H1 (cell line): ENCODE measurements around the gene MS4A15. TPM values are rescaled to one million over a fixed set of nuclear protein-coding genes. Genes with fewer than 3 reads are reported as not detected.

ENCODE experiments used
- CTCF ChIA-PET: fragments of 300-600 bp; sonication (Branson Sonifier 250); formaldehyde crosslinking; loops from one replicate; lab custom pipeline; 2021; ENCODE audit not compliant: partially characterized antibody; lab: Charles Lee
- POLR2A ChIA-PET: fragments of 300-600 bp; sonication (Branson Sonifier 250); formaldehyde crosslinking; loops from one replicate; lab custom pipeline; 2021; ENCODE audit warnings: inconsistent platforms; ENCODE audit not compliant: partially characterized antibody; lab: Charles Lee
- DNase-seq, 2 experiments: peaks; one replicate each; pipeline versions ENCODE4 v3.0.0 to v3.0.0-alpha.2; 2010 to 2022; ENCODE audit warnings: low spot score in 2 of 2, low read depth in 1 of 2, mixed read lengths in 1 of 2
- FAIRE-seq: peaks from 2 replicates; lab custom pipeline; 2011; peaks lifted over from hg19 to GRCh38; lab: Jason Lieb, UNC
- H2AFZ ChIP-seq: 2 replicates; pipeline ENCODE4 v1.8.1; 2012; ENCODE audit warnings: low read length, inconsistent platforms
- H2AK5ac ChIP-seq: 2 replicates; pipeline ENCODE4 v1.6.1; 2013; ENCODE audit warnings: low read depth, low read length
- H2BK120ac ChIP-seq: replicated peaks from 2 replicates; pipeline ENCODE3; 2013; ENCODE audit warnings: low read depth, low read length, inconsistent platforms
- H2BK12ac ChIP-seq: 2 replicates; pipeline ENCODE4 v1.6.1; 2013; ENCODE audit warnings: low read depth, low read length
- H2BK15ac ChIP-seq: 2 replicates; pipeline ENCODE4 v1.6.1; 2013; ENCODE audit warnings: low read length
- H2BK20ac ChIP-seq: 2 replicates; pipeline ENCODE4 v1.6.1; 2013; ENCODE audit warnings: low read length
- H2BK5ac ChIP-seq: 2 replicates; pipeline ENCODE4 v1.6.1; 2013; ENCODE audit warnings: low read depth, low read length
- H3K14ac ChIP-seq: 2 replicates; pipeline ENCODE4 v1.6.1; 2013; ENCODE audit warnings: inconsistent platforms; ENCODE audit not compliant: insufficient read length
- H3K18ac ChIP-seq: 2 replicates; pipeline ENCODE4 v1.6.1; 2013; ENCODE audit warnings: low read length; ENCODE audit errors: extremely low read depth
- H3K23ac ChIP-seq: 2 replicates; pipeline ENCODE4 v1.6.1; 2013; ENCODE audit warnings: inconsistent platforms; ENCODE audit not compliant: insufficient read length
- H3K23me2 ChIP-seq: 2 replicates; pipeline ENCODE4 v1.6.1; 2013; ENCODE audit warnings: low read depth, low read length
- H3K27ac ChIP-seq: 2 replicates; pipeline ENCODE4 v1.6.1; 2011; ENCODE audit warnings: low read depth, low read length, inconsistent platforms
- H3K27me3 ChIP-seq, 4 experiments: replicated peaks in 1 of 4; 1 replicate in 1 of 4; 2 replicates in 3 of 4; pipeline versions ENCODE4 v1.6.1 to v1.8.1; 2011 to 2013; ENCODE audit warnings: low read length in 3 of 4, mild to moderate bottlenecking in 3 of 4, inconsistent platforms in 2 of 4, mixed read lengths in 2 of 4, moderate library complexity in 1 of 4; ENCODE audit not compliant: control insufficient read depth in 3 of 4, insufficient read depth in 3 of 4; ENCODE audit errors: extremely low read depth in 1 of 4
- H3K36me3 ChIP-seq, 4 experiments: 2 replicates each; pipeline versions ENCODE4 v1.6.1 to v1.8.1; 2011 to 2013; ENCODE audit warnings: mild to moderate bottlenecking in 4 of 4, low read length in 3 of 4, moderate library complexity in 2 of 4, control low read depth in 1 of 4, inconsistent platforms in 1 of 4; ENCODE audit not compliant: insufficient read depth in 4 of 4, control insufficient read depth in 2 of 4
- H3K4ac ChIP-seq: replicated peaks from 2 replicates; pipeline ENCODE3; 2013; ENCODE audit warnings: low read length, low read depth, mixed read lengths, inconsistent platforms; ENCODE audit not compliant: insufficient read length
- H3K4me1 ChIP-seq, 4 experiments: replicated peaks in 1 of 4; 1 replicate in 1 of 4; 2 replicates in 3 of 4; pipeline versions ENCODE4 v1.6.1 to v1.8.1; 2011 to 2013; ENCODE audit warnings: low read length in 3 of 4, inconsistent platforms in 2 of 4, mixed read lengths in 1 of 4; ENCODE audit not compliant: insufficient read depth in 4 of 4, control insufficient read depth in 3 of 4
- H3K4me2 ChIP-seq, 2 experiments: 2 replicates each; pipeline versions ENCODE4 v1.6.1 to v1.8.1; 2011 to 2013; ENCODE audit warnings: low read depth in 2 of 2, low read length in 2 of 2, control low read depth in 1 of 2, inconsistent platforms in 1 of 2, mild to moderate bottlenecking in 1 of 2; ENCODE audit not compliant: insufficient read depth in 1 of 2
- H3K4me3 ChIP-seq, 4 experiments: fragments of 200-600, 300-600 bp in 1 of 4; sonication (generic), shearing (Covaris generic), sonication (Bioruptor Twin) in 1 of 4; 2 replicates each; pipeline versions ENCODE4 v1.5.1 to v1.8.1; 2011 to 2016; ENCODE audit warnings: low read length in 4 of 4, low read depth in 3 of 4, control low read depth in 2 of 4, inconsistent platforms in 2 of 4, mild to moderate bottlenecking in 2 of 4, mixed read lengths in 1 of 4, moderate library complexity in 1 of 4; ENCODE audit not compliant: insufficient read depth in 2 of 4; ENCODE audit errors: extremely low read depth in 1 of 4
- H3K56ac ChIP-seq: replicated peaks from 2 replicates; pipeline ENCODE3; 2013; ENCODE audit warnings: low read depth, mild to moderate bottlenecking, mixed read lengths, low read length, inconsistent platforms; ENCODE audit not compliant: insufficient read length
- H3K79me1 ChIP-seq: 2 replicates; pipeline ENCODE4 v1.6.1; 2013; ENCODE audit warnings: low read depth, low read length, control low read depth
- H3K79me2 ChIP-seq, 2 experiments: 2 replicates each; pipeline versions ENCODE4 v1.6.1 to v1.8.1; 2012 to 2013; ENCODE audit warnings: low read length in 2 of 2, mild to moderate bottlenecking in 2 of 2, inconsistent platforms in 1 of 2; ENCODE audit not compliant: insufficient read depth in 2 of 2, control insufficient read depth in 1 of 2
- H3K9ac ChIP-seq, 4 experiments: replicated peaks in 1 of 4; 1 replicate in 1 of 4; 2 replicates in 3 of 4; pipeline versions ENCODE4 v1.6.1 to v1.8.1; 2011 to 2013; ENCODE audit warnings: low read depth in 3 of 4, low read length in 3 of 4, control low read depth in 2 of 4, mild to moderate bottlenecking in 2 of 4, moderate library complexity in 2 of 4, inconsistent platforms in 1 of 4; ENCODE audit errors: extremely low read depth in 1 of 4
- H3K9me3 ChIP-seq, 2 experiments: 2 replicates each; pipeline versions ENCODE4 v1.6.1 to v1.8.1; 2012 to 2013; ENCODE audit warnings: mild to moderate bottlenecking in 2 of 2, moderate library complexity in 2 of 2, control low read depth in 1 of 2, inconsistent platforms in 1 of 2, low read depth in 1 of 2, low read length in 1 of 2, mixed read lengths in 1 of 2; ENCODE audit not compliant: insufficient read depth in 2 of 2
- H4K20me1 ChIP-seq, 2 experiments: replicated peaks in 1 of 2; 2 replicates each; pipeline versions ENCODE3 to v1.8.1; 2011 to 2013; ENCODE audit warnings: inconsistent platforms in 2 of 2, low read length in 2 of 2, mild to moderate bottlenecking in 1 of 2; ENCODE audit not compliant: insufficient read depth in 2 of 2, control insufficient read depth in 1 of 2
- H4K5ac ChIP-seq: 2 replicates; pipeline ENCODE4 v1.6.1; 2013; ENCODE audit warnings: low read length, low read depth, mixed read lengths, inconsistent platforms; ENCODE audit not compliant: insufficient read length
- H4K8ac ChIP-seq: 2 replicates; pipeline ENCODE4 v1.8.0; 2013; ENCODE audit warnings: mild to moderate bottlenecking, moderate library complexity, low read length, inconsistent platforms; ENCODE audit not compliant: insufficient read depth; ENCODE audit errors: extremely low read depth
- H4K91ac ChIP-seq: replicated peaks from 2 replicates; pipeline ENCODE3; 2013; ENCODE audit warnings: low read length, mixed read lengths, inconsistent platforms; ENCODE audit not compliant: insufficient read length
- EZH2 ChIP-seq: fragments of 200-600 bp; sonication (generic); IDR thresholded peaks from 2 replicates; pipeline ENCODE4 v1.7.1; 2012; ENCODE audit warnings: low read depth, mild to moderate bottlenecking, moderate library complexity, low read length, inconsistent platforms; ENCODE audit not compliant: severe bottlenecking
- WGBS, 2 experiments: shearing (Covaris generic) in 1 of 2; methylation state at CpG; one replicate each; pipeline versions ENCODE4 v1.1.6 to v1.1.7; 2013 to 2015; ENCODE audit warnings: low lambda C conversion rate in 2 of 2, mixed read lengths in 2 of 2, inconsistent platforms in 1 of 2, low coverage in 1 of 2, missing lambda C conversion rate in 1 of 2; ENCODE audit not compliant: insufficient replicate concordance in 2 of 2, insufficient coverage in 1 of 2, insufficient read length in 1 of 2; ENCODE audit errors: extremely low coverage in 1 of 2, missing lambda C conversion rate in 1 of 2; 5-methylcytosine and 5-hydroxymethylcytosine counted together
- polyA plus RNA-seq, 7 experiments: library from polyadenylated mRNA; depleted of rRNA in 3 of 7; stranded (reverse) in 5 of 7; unstranded in 2 of 7; fragments of >200 nt in 5 of 7; fragments of 200-250 nt in 2 of 7; gene quantifications; 1 replicate in 5 of 7; 2 replicates in 1 of 7; 4 replicates in 1 of 7; pipeline versions ENCODE4 v1.2.1 to v1.2.3, GENCODE V29; 2011 to 2013; ENCODE audit warnings: missing spikeins in 2 of 7, mixed read lengths in 2 of 7
- total RNA-seq: library from RNA; stranded (reverse); fragmentation: NEBNext Ultra II Directional; extraction: Animal tissue kit (Norgen Biotek cat#: 25700); gene quantifications from 2 replicates; pipeline ENCODE4 v1.2.1, GENCODE V29; 2021

Gene MS4A15
- total and polyA plus RNA-seq, 2 of the 8 experiments (the other 6 are each of a cell fraction or from before 2014, with no cell fraction given) = 0.15 to 0.17 TPM

- H3K9me3 ChIP-seq = 0 out of 4 replicates have a peak, but pooled peaks cover 0 to 4% of the 10 kb centered on the region in 2 experiments
- H2BK15ac ChIP-seq = no peak overlapping the region
- CTCF ChIA-PET = interaction anchor here (1.3 to 3.2 kb wide), 5 partner anchors 9 to 54 kb away, joined by 5 to 35 read pairs (median 13); partner anchors contain the start of gene MS4A8
- no peaks in the 10 kb centered on the region for H3K79me2 ChIP-seq
- no peak overlapping the region for H4K91ac ChIP-seq
- no peaks in the 10 kb centered on the region for H3K36me3 ChIP-seq
- FAIRE-seq (no peak), DNase-seq (no peak)
- no peaks in the 10 kb centered on the region for H3K23me2 ChIP-seq
- H3K9ac ChIP-seq = no peak overlapping the region
- POLR2A ChIA-PET = no interaction called here
- H3K4me2 ChIP-seq = no peak overlapping the region
- H3K27ac ChIP-seq = no peak overlapping the region
- H3K14ac ChIP-seq = no peak overlapping the region
- H3K4me1 ChIP-seq = no peaks in the 10 kb centered on the region; a peak in 2 of 7 replicates
- H4K5ac ChIP-seq = no peak overlapping the region
- H2BK20ac ChIP-seq = no peak overlapping the region
- no peak overlapping the region for H2AK5ac ChIP-seq
- no peaks in the 10 kb centered on the region for H3K79me1 ChIP-seq
- H2BK12ac ChIP-seq = no peak overlapping the region
- no peaks in the 10 kb centered on the region for H4K20me1 ChIP-seq
- TF ChIP-seq EZH2 = no peak
- no peak overlapping the region for H2BK5ac ChIP-seq
- H3K18ac ChIP-seq = no peak overlapping the region
- no peak overlapping the region for H4K8ac ChIP-seq
- H2BK120ac ChIP-seq = no peak overlapping the region
- no peak overlapping the region for H3K56ac ChIP-seq
- no peak overlapping the region for H3K4ac ChIP-seq
- WGBS, 2 experiments = 95% methylated on average over 4 of the region's 6 CpGs; no CpG with 5 or more reads in 1 of the 2 experiments
- no peaks in the 10 kb centered on the region for H3K27me3 ChIP-seq
- no peak overlapping the region for H2AFZ ChIP-seq
- H3K4me3 ChIP-seq = no peak overlapping the region
- H3K23ac ChIP-seq = no peak overlapping the region
These were observed 1.8 kb upstream of the MS4A15 start for GRCh38 chr11:60754887-60755286.
